GM21619 (cell line): Measurements from ENCODE around the gene PIGC.

Experiments used
- ATAC-seq: cut with Tn5 transposase; IDR thresholded peaks from one replicate; pipeline ENCODE4 v1.9.1; 2021; ENCODE audit not compliant: unreplicated experiment

The PIGC gene

GRCh38 chr1:172431721-172432192 is 12.1 kb downstream of the PIGC start:
- ATAC-seq = no peak

- no peak for ATAC-seq
Observed at GRCh38 chr1:172431204-172431603, 12.7 kb downstream of the PIGC start.

- no peak for ATAC-seq
Observed at GRCh38 chr1:172430128-172430454, 13.8 kb downstream of the PIGC start.

- no peak for ATAC-seq
Observed at GRCh38 chr1:172429331-172430127, 14.3 kb downstream of the PIGC start.

- ATAC-seq = no peak
Observed at GRCh38 chr1:172427191-172427590, 16.7 kb downstream of the PIGC start.

- ATAC-seq = no peak
Observed at GRCh38 chr1:172425339-172425738, 18.5 kb downstream of the PIGC start.

- no peak for ATAC-seq
Observed at GRCh38 chr1:172423336-172423735, 20.5 kb downstream of the PIGC start.

- ATAC-seq = no peak
Observed at GRCh38 chr1:172421974-172422604, 21.8 kb downstream of the PIGC start.

- no peak for ATAC-seq
Observed at GRCh38 chr1:172420385-172420784, 23.5 kb downstream of the PIGC start, which contains the start of gene C1orf105. C1orf105 (plus strand) TSS chr1:172420685; CDS start chr1:172420886, 201 bp downstream.

GRCh38 chr1:172417557-172417956 is 26.3 kb downstream of the PIGC start:
- ATAC-seq = no peak

- no peak for ATAC-seq
Observed at GRCh38 chr1:172416496-172417035, 27.3 kb downstream of the PIGC start.

GRCh38 chr1:172414331-172414730 is 29.5 kb downstream of the PIGC start:
- ATAC-seq = no peak

- no peak for ATAC-seq
Observed at GRCh38 chr1:172411791-172412338, 32.0 kb downstream of the PIGC start.

GRCh38 chr1:172410027-172410426 is 33.8 kb downstream of the PIGC start:
- no peak for ATAC-seq

GRCh38 chr1:172408958-172409357 is 34.9 kb downstream of the PIGC start:
- ATAC-seq = no peak

- no peak for ATAC-seq
Observed at GRCh38 chr1:172406968-172407367, 36.9 kb downstream of the PIGC start.

- ATAC-seq = no peak
Observed at GRCh38 chr1:172405912-172406311, 38.0 kb downstream of the PIGC start.

- ATAC-seq = no peak
Observed at GRCh38 chr1:172404121-172404520, 39.7 kb downstream of the PIGC start.

- no peak for ATAC-seq
Observed at GRCh38 chr1:172402878-172403569, 40.8 kb downstream of the PIGC start.

- ATAC-seq = no peak
Observed at GRCh38 chr1:172401892-172402291, 42.0 kb downstream of the PIGC start.

GRCh38 chr1:172401477-172401876 is 42.4 kb downstream of the PIGC start:
- no peak for ATAC-seq
